Fibroblast of skin of back (primary cell): Measurements from ENCODE around the gene TCAF1.
A peak's percentile ranks its signal among the peaks of the same experiment; 100 is the strongest.
"Not testable (repeated sequence)": the region's sequence is repeated elsewhere in the genome, so short reads cannot be mapped to it uniquely, and the experiment has no call there.

Experiments
- DNase-seq: peaks from one replicate; pipeline ENCODE4 v3.0.0-alpha.2; 2013

TCAF1 gene

GRCh38 chr7:143905509-143905908, 3.5 kb upstream of the TCAF1 start:
- DNase-seq = no peak

- no peak for DNase-seq
These were observed 440 bp upstream of the TCAF1 start for GRCh38 chr7:143902332-143902899.

DNA sequence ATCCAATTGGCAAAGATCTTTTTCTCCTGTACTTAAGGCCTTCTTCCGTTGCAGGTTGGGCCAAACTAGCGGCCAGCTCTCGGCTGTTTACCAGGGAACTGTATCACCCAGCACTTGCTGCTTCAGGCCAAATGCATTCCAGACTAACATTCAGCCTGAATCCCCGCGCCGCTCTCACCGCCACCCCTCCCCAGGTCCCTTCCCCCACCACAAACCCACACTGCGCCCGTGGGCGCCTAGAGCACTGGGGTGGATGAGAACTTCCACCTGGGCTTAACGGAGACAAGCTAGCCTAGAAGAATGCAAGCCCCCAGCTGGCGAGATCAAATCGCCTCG, 676 bp downstream of the TCAF1 start:
- peak; percentile 40 for DNase-seq

- DNase-seq = peak; percentile 7
These were observed 1.7 kb downstream of the TCAF1 start for GRCh38 chr7:143900230-143900766.

- DNase-seq = no peak
These were observed 3.2 kb downstream of the TCAF1 start for GRCh38 chr7:143898810-143899209.

DNA sequence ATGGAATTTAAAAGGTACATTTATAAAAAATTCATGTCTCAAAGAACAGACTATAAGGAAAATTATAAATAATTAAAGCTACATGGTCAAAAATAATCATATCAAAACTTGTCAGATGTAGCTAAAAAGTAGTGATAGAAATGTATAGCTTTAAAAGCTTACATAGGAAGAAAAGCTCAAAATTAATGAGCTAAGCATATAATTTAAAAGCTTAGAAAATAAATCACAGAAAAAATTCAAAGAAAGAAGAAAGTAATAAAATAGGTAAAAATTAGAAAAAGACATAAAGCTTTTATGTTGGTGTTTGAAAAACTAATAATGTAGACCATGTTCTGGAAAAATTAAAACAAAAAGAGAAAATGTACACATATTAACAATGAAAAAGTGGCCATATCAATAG, 5.3 kb downstream of the TCAF1 start:
- no peak for DNase-seq

DNA sequence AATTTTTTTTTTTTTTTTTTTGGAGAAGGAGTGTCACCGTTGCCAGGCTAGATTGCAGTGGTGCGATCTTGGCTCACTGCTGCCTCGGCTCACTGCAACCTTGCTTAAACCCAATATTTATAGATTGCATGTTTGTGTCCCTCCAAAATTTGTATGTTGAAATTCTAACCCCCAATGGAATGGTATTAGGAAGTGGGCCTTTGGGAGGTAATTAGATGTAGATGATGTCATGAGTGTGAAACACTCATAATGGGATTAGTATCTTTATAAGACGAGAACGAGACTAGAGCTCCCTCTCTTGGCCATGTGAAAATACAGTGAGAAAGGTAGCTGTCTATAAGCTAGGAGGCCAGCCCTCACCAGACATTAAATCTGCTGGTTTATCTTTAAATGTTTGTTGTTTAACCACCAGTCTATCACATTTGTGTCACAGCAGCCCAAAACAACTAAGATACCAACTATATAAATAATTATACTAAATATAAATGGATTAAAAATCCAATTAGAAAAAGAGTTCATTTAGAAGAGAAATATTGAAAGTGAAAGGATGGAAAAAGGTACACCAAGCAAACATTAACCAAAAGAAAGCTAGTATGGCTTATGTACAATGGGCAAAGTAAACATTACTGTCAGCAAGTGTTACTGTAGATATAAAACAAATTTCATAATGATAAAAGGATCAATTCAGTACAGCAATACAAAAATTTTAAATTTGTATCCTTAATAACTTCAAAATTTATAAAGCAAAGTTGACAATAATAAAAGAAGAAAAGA, 9.3 kb downstream of the TCAF1 start:
- DNase-seq = peak; percentile 37

GRCh38 chr7:143891457-143891856, 10.5 kb downstream of the TCAF1 start:
- no peak for DNase-seq

- DNase-seq = no peak
These were observed 11.4 kb downstream of the TCAF1 start for GRCh38 chr7:143890558-143890957.

DNA sequence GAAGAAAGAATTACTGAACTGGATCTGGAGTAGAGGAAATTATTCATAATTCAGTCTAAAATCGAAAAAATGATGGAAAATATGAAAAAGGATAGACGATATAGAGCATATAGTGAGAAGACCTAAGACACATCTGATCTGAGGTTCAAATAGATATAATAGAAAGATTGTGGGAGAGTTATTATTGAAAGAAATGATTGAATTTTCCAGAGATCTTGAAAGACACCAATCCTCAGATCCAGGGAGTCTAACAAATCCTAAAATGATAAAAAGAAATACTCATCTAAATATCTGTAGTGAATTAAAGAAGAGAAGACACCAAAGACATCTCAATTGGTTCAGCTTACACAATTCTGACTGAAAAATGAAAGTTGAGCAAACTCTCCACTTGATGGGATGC, 12.9 kb downstream of the TCAF1 start:
- no peak for DNase-seq

GRCh38 chr7:143886826-143887477, 15.0 kb downstream of the TCAF1 start:
- no peak for DNase-seq

- no peak for DNase-seq
These were observed 16.0 kb downstream of the TCAF1 start for GRCh38 chr7:143885951-143886350.

GRCh38 chr7:143884969-143885559, 16.9 kb downstream of the TCAF1 start:
- DNase-seq = peak; percentile 73

- no peak for DNase-seq
These were observed 17.6 kb downstream of the TCAF1 start for GRCh38 chr7:143884241-143884968.

DNA sequence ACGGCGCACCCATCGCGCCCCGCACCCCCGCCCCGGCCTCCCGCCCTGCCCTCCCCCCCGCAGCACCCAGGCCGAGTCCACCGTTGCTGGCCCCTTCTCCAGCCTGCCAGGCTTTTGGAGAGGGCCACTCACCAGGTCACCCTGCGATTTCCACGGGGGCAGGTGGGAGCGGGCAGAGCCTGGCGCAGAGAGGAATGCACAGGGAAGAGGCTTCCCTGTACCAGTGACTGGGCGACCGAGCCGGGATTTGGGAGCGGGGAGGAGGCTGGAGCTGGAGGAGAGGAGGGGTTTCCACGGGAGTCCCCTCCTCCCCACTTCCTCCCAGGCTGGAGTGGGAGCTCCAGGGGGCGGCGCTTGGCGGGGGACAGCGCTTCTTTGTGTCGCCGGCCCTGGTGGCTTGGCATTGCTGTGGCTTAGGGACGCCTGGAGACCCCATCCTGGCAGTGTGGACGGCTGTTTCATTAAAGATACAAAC, 19.3 kb downstream of the TCAF1 start:
- DNase-seq = peak; percentile 81

DNA sequence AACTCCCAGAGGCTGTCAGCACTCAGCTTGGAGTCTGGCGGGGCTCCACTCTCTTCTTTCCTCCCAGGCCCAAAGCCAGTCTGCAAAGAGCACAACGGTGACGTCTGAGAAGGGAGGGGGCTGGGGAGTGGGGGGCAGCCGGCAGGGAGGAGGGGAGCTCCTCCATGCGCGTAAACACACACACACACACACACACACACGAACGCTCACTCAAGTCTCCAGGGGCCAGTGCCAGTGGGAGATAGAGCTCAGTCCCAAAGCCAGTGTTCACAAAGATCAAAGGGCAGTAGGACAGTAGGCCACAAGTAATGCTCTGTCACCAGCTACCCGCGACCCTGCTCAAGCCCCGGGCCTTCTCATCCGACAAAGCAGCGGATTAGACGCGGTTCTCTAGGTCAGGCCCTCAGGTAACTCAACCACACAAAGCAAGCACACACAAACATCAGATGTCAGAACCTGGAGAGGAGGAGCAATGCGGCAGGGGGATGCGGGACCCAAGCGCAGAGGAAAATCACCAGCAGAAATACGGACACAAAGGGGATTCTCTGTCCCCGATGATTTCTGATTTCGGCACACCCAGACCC, 19.9 kb downstream of the TCAF1 start:
- peak; percentile 48 for DNase-seq

GRCh38 chr7:143878884-143879283, 23.1 kb downstream of the TCAF1 start:
- DNase-seq = no peak

DNA sequence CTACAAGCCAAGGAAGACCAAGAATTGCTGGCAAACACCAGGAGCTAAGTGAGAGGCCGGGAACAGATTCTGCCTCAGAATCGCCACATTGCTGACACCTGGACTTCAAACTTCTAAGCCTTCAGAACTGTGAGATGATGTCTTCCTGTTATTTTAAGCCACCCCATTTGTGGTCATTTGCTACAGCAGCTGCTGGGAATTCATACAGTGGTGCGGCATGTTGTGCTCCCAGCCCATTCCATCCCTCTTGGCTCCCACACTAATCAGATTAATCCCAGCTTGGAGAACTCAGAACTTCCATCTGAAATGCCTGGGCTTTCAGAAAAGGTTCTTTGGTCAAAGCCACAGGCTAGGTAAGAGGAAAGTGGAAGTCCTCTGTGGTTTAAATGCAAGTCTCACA, 24.9 kb downstream of the TCAF1 start:
- DNase-seq = no peak

DNA sequence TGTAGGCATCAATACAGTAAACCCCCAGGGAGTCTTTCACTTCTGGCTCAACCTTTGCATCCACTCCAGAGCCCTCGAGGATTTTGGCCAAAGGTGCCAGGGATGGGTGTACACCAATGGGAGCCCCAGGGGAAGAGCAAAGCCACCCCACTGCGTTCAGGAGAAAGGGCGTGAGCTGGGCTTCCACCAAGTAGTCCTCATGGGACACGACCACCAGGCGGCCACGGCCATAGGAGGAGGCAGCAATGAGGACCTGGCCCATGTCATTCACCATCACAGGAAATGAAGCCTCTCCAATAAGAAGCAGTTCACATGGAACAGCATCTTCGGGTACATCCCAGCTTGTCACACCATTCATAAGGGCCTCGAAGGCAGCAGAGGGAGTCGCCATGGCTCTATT, 25.8 kb downstream of the TCAF1 start:
- DNase-seq = no peak

DNA sequence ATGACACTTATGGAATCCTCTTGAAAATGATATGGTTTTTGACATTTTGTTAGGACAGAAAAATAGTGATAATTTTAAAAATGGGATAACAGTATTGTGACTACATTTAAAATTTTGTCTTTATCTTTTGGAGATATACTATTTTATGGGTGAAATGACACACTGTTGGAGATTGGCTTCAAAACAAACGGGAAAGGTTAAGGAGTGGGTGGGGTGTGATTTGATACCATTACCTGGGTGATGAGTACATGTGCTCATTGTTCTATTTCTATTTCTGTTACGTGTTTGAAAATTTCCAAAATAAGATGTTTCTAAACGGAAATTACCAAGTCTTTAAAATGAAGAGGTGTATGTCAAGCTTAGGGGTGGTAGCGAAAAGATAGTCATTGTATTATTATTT, 28.7 kb downstream of the TCAF1 start:
- not testable (repeated sequence) for DNase-seq

- DNase-seq = not testable (repeated sequence)
These were observed 30.4 kb downstream of the TCAF1 start for GRCh38 chr7:143871534-143871933.

- not testable (repeated sequence) for DNase-seq
These were observed 44.0 kb downstream of the TCAF1 start for GRCh38 chr7:143857994-143858393.
